DND-41 (cell line): Measurements from ENCODE around the gene PLK5.

Source experiments
- ATAC-seq: fragments of 200-7000 bp; cut with Tn5 transposase; 3 replicates; pipeline ENCODE4 v1.9.1; 2021; ENCODE audit warnings: low read depth; ENCODE audit not compliant: insufficient read depth
- DNase-seq: peaks from one replicate; pipeline ENCODE4 v3.0.0-alpha.2; 2020
- H2AFZ ChIP-seq: 2 replicates; pipeline ENCODE4 v1.6.0; 2012; ENCODE audit warnings: low read depth, low read length
- H3K27ac ChIP-seq: 2 replicates; pipeline ENCODE4 v1.5.1; 2012; ENCODE audit warnings: low read length, inconsistent platforms
- H3K27me3 ChIP-seq: fragments of 200-600 bp; sonication (generic); 2 replicates; pipeline ENCODE4 v1.6.0; 2012; ENCODE audit warnings: low read length, mild to moderate bottlenecking, inconsistent platforms; ENCODE audit not compliant: insufficient read depth, poor library complexity
- H3K36me3 ChIP-seq: 2 replicates; pipeline ENCODE4 v1.5.1; 2012; ENCODE audit warnings: low read length, inconsistent platforms; ENCODE audit not compliant: insufficient read depth
- H3K4me1 ChIP-seq: 2 replicates; pipeline ENCODE4 v1.5.1; 2012; ENCODE audit warnings: mild to moderate bottlenecking, low read length; ENCODE audit not compliant: insufficient read depth
- H3K4me2 ChIP-seq: 2 replicates; pipeline ENCODE4 v1.6.0; 2012; ENCODE audit warnings: mild to moderate bottlenecking, moderate library complexity, low read length, inconsistent platforms; ENCODE audit not compliant: insufficient read depth
- H3K4me3 ChIP-seq, 2 experiments: fragments of 200-600 bp in 1 of 2; shearing (Covaris generic) in 1 of 2; 2 replicates each; pipeline ENCODE4 v1.5.1; 2012 to 2016; ENCODE audit warnings: inconsistent platforms in 2 of 2, low read length in 2 of 2, mild to moderate bottlenecking in 2 of 2, low read depth in 1 of 2, moderate library complexity in 1 of 2
- H3K79me2 ChIP-seq: 2 replicates; pipeline ENCODE4 v1.6.0; 2012; ENCODE audit warnings: low read length, inconsistent platforms; ENCODE audit not compliant: insufficient read depth
- H3K9ac ChIP-seq: 2 replicates; pipeline ENCODE4 v1.6.0; 2012; ENCODE audit warnings: low read depth, mild to moderate bottlenecking, inconsistent platforms, low read length, moderate library complexity
- H3K9me3 ChIP-seq: 2 replicates; pipeline ENCODE4 v1.5.1; 2012; ENCODE audit warnings: low read length, moderate library complexity, mild to moderate bottlenecking, inconsistent platforms; ENCODE audit not compliant: insufficient read depth, severe bottlenecking
- H4K20me1 ChIP-seq: 2 replicates; pipeline ENCODE4 v1.6.0; 2012; ENCODE audit warnings: low read length; ENCODE audit not compliant: insufficient read depth
- EZH2 ChIP-seq: IDR thresholded peaks from 3 replicates; pipeline ENCODE4 v1.6.1; 2012; ENCODE audit warnings: borderline replicate concordance, low read depth, mild to moderate bottlenecking, moderate library complexity, low read length, inconsistent platforms; ENCODE audit not compliant: severe bottlenecking
- TF ChIP-seq, protein P1 (sequence below): IDR thresholded peaks from 2 replicates; pipeline ENCODE4 v1.5.1; 2012; ENCODE audit warnings: borderline replicate concordance, low read length, moderate library complexity, mild to moderate bottlenecking; ENCODE audit not compliant: poor library complexity, severe bottlenecking; ENCODE audit errors: extremely low read depth

PLK5 gene

DNA sequence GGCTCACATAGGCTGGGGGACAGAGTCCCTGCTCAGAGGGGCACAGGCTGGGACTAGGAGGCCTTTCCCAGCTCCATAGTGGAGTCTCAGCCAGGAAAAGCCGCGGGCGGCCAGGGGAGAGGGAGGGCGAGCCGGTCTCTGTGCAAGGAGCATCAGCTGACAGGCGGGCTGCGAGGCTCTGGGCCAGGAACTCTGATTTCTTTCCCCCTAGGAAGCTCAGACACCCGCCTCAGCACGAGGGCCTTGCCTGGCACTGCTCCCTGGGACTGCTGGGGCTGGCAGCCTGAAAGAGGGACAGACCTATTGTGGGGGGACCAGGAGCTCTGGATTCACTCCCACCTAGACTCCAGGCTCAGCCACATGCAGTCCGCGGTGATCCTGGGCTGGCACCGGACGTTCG, 2.2 kb upstream of the PLK5 start:
- no peak overlapping the region for H3K9ac ChIP-seq
- no peaks in the 10 kb centered on the region for H3K27me3 ChIP-seq
- no peak overlapping the region for H3K4me3 ChIP-seq
- H3K4me1 ChIP-seq, result no peaks in the 10 kb centered on the region
- TF ChIP-seq EZH2, result no peak
- TF ChIP-seq, protein P1, sequence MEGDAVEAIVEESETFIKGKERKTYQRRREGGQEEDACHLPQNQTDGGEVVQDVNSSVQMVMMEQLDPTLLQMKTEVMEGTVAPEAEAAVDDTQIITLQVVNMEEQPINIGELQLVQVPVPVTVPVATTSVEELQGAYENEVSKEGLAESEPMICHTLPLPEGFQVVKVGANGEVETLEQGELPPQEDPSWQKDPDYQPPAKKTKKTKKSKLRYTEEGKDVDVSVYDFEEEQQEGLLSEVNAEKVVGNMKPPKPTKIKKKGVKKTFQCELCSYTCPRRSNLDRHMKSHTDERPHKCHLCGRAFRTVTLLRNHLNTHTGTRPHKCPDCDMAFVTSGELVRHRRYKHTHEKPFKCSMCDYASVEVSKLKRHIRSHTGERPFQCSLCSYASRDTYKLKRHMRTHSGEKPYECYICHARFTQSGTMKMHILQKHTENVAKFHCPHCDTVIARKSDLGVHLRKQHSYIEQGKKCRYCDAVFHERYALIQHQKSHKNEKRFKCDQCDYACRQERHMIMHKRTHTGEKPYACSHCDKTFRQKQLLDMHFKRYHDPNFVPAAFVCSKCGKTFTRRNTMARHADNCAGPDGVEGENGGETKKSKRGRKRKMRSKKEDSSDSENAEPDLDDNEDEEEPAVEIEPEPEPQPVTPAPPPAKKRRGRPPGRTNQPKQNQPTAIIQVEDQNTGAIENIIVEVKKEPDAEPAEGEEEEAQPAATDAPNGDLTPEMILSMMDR, result no peak
- H3K27ac ChIP-seq, result no peak overlapping the region
- H3K4me2 ChIP-seq, result no peak overlapping the region
- H3K79me2 ChIP-seq, result no peaks in the 10 kb centered on the region
- H4K20me1 ChIP-seq, result no peaks in the 10 kb centered on the region
- no peak for ATAC-seq
- DNase-seq, result no peak
- no peak overlapping the region for H2AFZ ChIP-seq
- H3K9me3 ChIP-seq, result no peaks in the 10 kb centered on the region
- H3K36me3 ChIP-seq, result no peaks in the 10 kb centered on the region

DNA sequence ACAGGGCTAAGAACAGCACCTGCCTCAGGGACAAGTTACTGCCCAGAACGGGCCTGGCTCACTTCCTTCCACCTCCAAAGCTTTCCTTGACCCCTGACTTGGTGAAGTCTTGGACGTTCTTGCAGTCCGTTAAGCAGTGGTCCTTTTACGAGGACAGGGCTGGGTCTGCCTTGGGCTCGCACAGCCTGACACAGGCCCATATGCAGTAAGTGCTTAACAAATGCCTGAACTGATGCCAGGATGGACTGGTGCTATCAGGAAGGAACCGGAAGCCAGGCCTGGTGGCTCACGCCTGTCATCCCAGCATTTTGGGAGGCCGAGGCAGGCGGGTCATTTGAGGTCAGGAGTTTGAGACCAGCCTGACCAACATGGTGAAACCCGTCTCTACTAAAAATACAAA, 1.8 kb upstream of the PLK5 start:
- H3K27ac ChIP-seq, result no peak overlapping the region
- H2AFZ ChIP-seq, result no peak overlapping the region
- no peak for ATAC-seq
- no peaks in the 10 kb centered on the region for H3K9me3 ChIP-seq
- H4K20me1 ChIP-seq, result no peaks in the 10 kb centered on the region
- TF ChIP-seq, protein P1, result no peak
- no peak for TF ChIP-seq EZH2
- no peaks in the 10 kb centered on the region for H3K79me2 ChIP-seq
- H3K4me3 ChIP-seq, result no peak overlapping the region
- H3K36me3 ChIP-seq, result no peaks in the 10 kb centered on the region
- DNase-seq, result no peak
- no peaks in the 10 kb centered on the region for H3K4me1 ChIP-seq
- no peaks in the 10 kb centered on the region for H3K27me3 ChIP-seq
- no peak overlapping the region for H3K4me2 ChIP-seq
- H3K9ac ChIP-seq, result no peak overlapping the region

DNA sequence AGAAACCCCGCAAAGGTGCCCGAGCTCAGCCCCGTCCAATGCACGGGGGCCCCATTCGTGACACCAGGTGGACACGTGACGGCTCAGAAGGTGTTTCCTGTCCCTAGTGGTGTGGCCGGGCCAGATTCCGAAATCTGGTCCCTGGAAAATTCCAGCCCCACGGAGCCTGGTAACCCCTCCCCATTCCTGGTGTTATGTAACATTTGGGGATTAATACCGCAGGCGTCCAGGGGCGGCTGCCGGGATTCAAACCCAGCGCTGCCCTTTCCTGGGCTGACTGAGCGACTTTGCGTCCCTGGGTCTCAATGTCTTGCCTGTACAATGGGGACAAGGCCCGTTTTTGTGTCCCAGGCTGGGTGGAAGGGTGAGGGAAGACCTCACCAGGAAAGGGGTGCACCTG, 1.0 kb upstream of the PLK5 start:
- H3K27me3 ChIP-seq, result no peaks in the 10 kb centered on the region
- no peaks in the 10 kb centered on the region for H3K79me2 ChIP-seq
- H3K9me3 ChIP-seq, result no peaks in the 10 kb centered on the region
- no peaks in the 10 kb centered on the region for H4K20me1 ChIP-seq
- H3K4me3 ChIP-seq, result no peak overlapping the region
- no peak overlapping the region for H3K9ac ChIP-seq
- no peak for DNase-seq
- ATAC-seq, result no peak
- TF ChIP-seq, protein P1, result no peak
- TF ChIP-seq EZH2, result no peak
- H3K36me3 ChIP-seq, result no peaks in the 10 kb centered on the region
- H3K27ac ChIP-seq, result no peak overlapping the region
- no peak overlapping the region for H3K4me2 ChIP-seq
- no peak overlapping the region for H2AFZ ChIP-seq
- no peaks in the 10 kb centered on the region for H3K4me1 ChIP-seq
